GM13976 (cell line): ENCODE results near the gene INAFM2.

ENCODE experiments used
- DNase-seq: peaks from one replicate; pipeline ENCODE4 v3.0.0; 2012; ENCODE audit warnings: low spot score
- CTCF ChIP-seq: IDR thresholded peaks from 2 replicates; pipeline ENCODE4 v1.5.1; 2012; ENCODE audit warnings: borderline replicate concordance, mild to moderate bottlenecking; ENCODE audit not compliant: insufficient read depth; ENCODE audit errors: extremely low read depth, missing control alignments, control extremely low read depth
- in situ Hi-C: fragments of 300-500 bp; cut with MboI; formaldehyde crosslinking; loops from one replicate; pipeline ENCODE4 v1.12.0; 2022; ENCODE audit warnings: low sequenced_read_pairs, mixed read lengths, inconsistent platforms; ENCODE audit not compliant: unreplicated experiment

Gene INAFM2

GRCh38 chr15:40323239-40323952, at the start of gene INAFM2:
TSS of gene INAFM2 (plus strand) at chr15:40323692. CDS start at chr15:40324056, 364 bp downstream.
- in situ Hi-C loops, result no loop called here
- DNase-seq, result peak; percentile 98
- peak; percentile 40 for TF ChIP-seq CTCF

GRCh38 chr15:40274350-40275274, 48.9 kb upstream of the INAFM2 start:
- in situ Hi-C loops, result loop anchor here (5.0 to 25.0 kb wide), 3 partner anchors 52 to 487 kb away; partner anchors contain the start of gene FSIP1
- peak; percentile 100 for TF ChIP-seq CTCF
- peak; percentile 90 for DNase-seq

GRCh38 chr15:40275523-40275922, 48.0 kb upstream of the INAFM2 start:
- in situ Hi-C loops, result no loop called here
- DNase-seq, result no peak
- no peak for TF ChIP-seq CTCF

GRCh38 chr15:40275954-40276353, 47.5 kb upstream of the INAFM2 start:
- TF ChIP-seq CTCF, result no peak
- no peak for DNase-seq
- in situ Hi-C loops, result no loop called here

GRCh38 chr15:40276927-40277326, 46.6 kb upstream of the INAFM2 start:
- in situ Hi-C loops, result no loop called here
- no peak for TF ChIP-seq CTCF
- no peak for DNase-seq

- DNase-seq, result no peak
- TF ChIP-seq CTCF, result no peak
- in situ Hi-C loops, result no loop called here
Observed at GRCh38 chr15:40277471-40277870, 46.0 kb upstream of the INAFM2 start.
